Osteocyte (in vitro differentiated cells): ENCODE results near the gene TM4SF18. TPM values are rescaled to one million over a fixed set of nuclear protein-coding genes. Genes with fewer than 3 reads are reported as not detected.
A peak's percentile ranks its signal among the peaks of the same experiment; 100 is the strongest.

Experiments
- DNase-seq: peaks from one replicate; pipeline ENCODE4 v3.0.0; 2021; ENCODE audit warnings: mixed read lengths; ENCODE audit not compliant: unreplicated experiment; ENCODE audit errors: extremely low spot score
- H3K27ac Mint-ChIP-seq: one replicate; pipeline ENCODE4 v1.8.0; 2021; ENCODE audit warnings: mild to moderate bottlenecking, mixed read lengths; ENCODE audit not compliant: unreplicated experiment
- H3K27me3 Mint-ChIP-seq: one replicate; pipeline ENCODE4 v1.8.0; 2021; ENCODE audit warnings: mixed read lengths; ENCODE audit not compliant: unreplicated experiment
- H3K36me3 Mint-ChIP-seq: one replicate; pipeline ENCODE4 v1.8.0; 2021; ENCODE audit warnings: mixed read lengths; ENCODE audit not compliant: unreplicated experiment
- H3K4me1 Mint-ChIP-seq: one replicate; pipeline ENCODE4 v1.8.0; 2021; ENCODE audit warnings: mixed read lengths; ENCODE audit not compliant: unreplicated experiment
- H3K4me3 Mint-ChIP-seq: one replicate; pipeline ENCODE4 v1.8.0; 2021; ENCODE audit warnings: mild to moderate bottlenecking, moderate library complexity, mixed read lengths; ENCODE audit not compliant: unreplicated experiment
- H3K9me3 Mint-ChIP-seq: one replicate; pipeline ENCODE4 v1.8.0; 2021; ENCODE audit warnings: mixed read lengths; ENCODE audit not compliant: unreplicated experiment
- CTCF ChIP-seq: fragments of 200-600 bp; sonication (generic); IDR thresholded peaks from 2 replicates; pipeline ENCODE4 v1.5.0; 2021; ENCODE audit warnings: antibody characterized with exemption, mild to moderate bottlenecking, moderate library complexity
- total RNA-seq: library from RNA; stranded (reverse); gene quantifications from 2 replicates; pipeline ENCODE4 v1.2.1, GENCODE V29; 2021

TM4SF18 gene
- total RNA-seq, 1 donor from 2014 or later: 2.2 TPM

GRCh38 chr3:149378478-149379309, 45.3 kb upstream of the TM4SF18 start:
- H3K27ac Mint-ChIP-seq: peak overlapping the region; percentile 87
- no peaks in the 10 kb centered on the region for H3K9me3 Mint-ChIP-seq
- no peak for TF ChIP-seq CTCF
- no peaks in the 10 kb centered on the region for H3K27me3 Mint-ChIP-seq
- H3K4me3 Mint-ChIP-seq: no peak overlapping the region
- no peak for DNase-seq
- H3K4me1 Mint-ChIP-seq: peaks cover 67% of the 10 kb centered on the region
- peaks cover 8% of the 10 kb centered on the region for H3K36me3 Mint-ChIP-seq

DNA sequence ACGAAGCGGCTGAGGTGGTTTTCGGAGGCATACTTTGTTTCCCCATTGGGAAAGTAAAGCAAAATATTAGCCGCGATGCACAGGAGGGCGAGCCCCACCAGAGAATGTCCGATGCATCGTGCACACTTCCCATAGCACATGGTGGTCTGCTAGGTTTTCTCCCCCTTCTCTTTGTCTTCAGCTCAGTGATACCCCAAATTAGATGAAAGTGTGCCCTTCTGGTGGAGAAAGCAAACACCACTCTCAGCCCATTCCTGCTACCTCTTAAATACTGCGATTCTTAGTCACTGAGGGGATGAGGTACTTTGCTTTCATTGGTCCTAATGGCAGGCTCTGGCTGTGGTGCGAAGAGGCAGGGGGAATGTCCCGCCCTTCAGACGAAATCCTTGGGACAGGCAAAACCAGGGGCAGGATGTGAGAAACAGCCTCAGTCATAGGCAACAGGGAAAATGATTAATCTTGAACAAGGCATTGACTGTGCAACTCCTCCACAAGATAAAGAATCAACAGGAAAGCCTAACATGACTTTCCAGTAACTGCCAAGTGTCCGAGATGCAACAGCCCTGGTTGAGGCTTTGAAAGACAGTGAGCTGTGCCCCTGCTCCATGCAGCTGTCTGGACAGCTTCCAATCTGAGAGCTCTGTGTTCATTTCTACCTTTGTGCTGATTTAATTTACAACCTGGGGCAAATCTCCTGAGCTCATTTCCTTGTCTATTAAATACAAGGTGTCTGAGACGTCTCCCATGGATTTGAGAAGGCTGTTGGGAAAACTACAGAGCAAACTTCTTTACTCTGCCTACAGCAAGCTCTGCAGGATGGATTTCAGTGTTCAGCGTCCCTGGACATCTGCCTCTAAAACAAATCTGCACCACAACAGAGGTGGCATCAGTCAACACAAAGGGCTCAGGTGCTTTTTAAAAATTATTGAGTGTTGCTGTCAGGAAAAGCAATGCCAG, 44.2 kb upstream of the TM4SF18 start, which contains the start of gene TM4SF1:
Gene TM4SF1, minus strand, starts transcription at position 242 of the 957 bp plus-strand sequence. Its CDS starts 102 bp downstream, at position 140.
- no peaks in the 10 kb centered on the region for H3K9me3 Mint-ChIP-seq
- H3K4me1 Mint-ChIP-seq: peaks cover 72% of the 10 kb centered on the region
- H3K27ac Mint-ChIP-seq: peak within 1 kb of the TSS; percentile 87
- peaks cover 15% of the 10 kb centered on the region for H3K36me3 Mint-ChIP-seq
- DNase-seq: no peak
- no peaks in the 10 kb centered on the region for H3K27me3 Mint-ChIP-seq
- TF ChIP-seq CTCF: no peak
- peak within 1 kb of the TSS; percentile 78 for H3K4me3 Mint-ChIP-seq

DNA sequence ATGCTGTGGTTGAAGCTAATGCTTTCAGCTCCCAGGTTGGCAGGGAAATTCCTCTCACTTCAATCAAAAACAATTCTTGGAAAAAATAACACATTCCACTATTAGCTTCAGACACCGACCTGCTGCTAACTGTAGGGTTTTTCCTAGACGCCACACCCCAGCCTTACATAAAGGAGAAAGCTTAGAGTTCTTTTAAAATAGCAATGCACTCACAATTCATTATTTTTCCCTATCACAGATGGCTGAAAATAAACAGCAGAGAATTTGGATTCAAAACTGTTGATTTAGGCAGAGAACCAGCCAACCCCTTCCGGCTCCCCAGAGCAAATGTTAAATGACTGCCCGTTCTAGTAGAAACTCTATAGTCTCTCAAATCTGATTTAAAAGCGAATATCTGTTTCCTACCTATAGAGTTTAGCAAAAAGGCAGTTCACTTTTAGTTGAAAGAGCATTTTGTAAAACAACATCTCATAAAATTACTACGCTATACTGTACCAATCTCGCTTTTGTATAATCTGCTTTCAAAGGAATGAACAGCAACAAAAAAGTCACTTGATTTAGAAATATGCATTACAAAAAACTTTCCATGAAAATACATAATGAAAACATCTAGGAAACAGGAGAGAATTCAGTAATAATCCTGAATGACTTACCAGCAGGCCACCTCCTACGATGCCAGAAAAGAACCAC, 43.4 kb upstream of the TM4SF18 start:
- Mint-ChIP-seq H3K36me3 (peaks cover 17% of the 10 kb centered on the region), H3K9me3 (no peaks in the 10 kb centered on the region), H3K27ac (peak overlapping the region; percentile 87), H3K4me1 (peaks cover 65% of the 10 kb centered on the region), H3K27me3 (no peaks in the 10 kb centered on the region), H3K4me3 (peak overlapping the region; percentile 78)
- TF ChIP-seq CTCF: no peak
- no peak for DNase-seq

DNA sequence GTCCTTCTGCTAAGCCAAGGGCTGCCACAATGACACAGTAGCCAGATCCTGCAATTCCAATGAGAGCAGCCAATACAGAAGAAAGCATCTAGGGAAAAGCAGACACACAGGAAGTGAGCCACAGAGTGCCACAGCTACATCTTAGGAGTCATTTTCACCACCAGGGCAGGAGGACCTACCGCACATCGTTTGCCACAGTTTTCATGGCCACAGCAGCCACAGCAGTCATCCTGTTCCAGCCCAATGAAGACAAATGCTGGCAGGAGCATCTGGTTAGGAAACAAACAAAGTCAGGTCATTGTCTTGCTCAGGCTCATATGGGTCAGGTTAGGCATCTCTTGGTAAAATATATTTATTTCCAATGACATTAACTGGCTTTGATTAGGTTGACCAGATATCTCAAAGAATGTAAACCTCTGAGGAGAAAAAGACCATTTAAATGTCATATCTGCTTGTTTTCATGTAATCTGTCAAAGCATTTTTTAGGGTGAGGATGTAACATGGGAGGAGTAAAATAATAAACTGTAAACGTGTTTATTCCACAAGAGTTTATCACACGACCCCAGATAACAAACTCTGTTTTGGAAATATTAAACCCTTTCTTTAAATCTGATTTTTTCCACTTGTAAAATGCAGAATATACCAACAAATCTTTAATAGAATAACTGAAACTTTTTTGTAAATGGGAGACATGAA, 42.2 kb upstream of the TM4SF18 start:
- peak overlapping the region; percentile 68 for H3K4me3 Mint-ChIP-seq
- H3K36me3 Mint-ChIP-seq: peaks cover 21% of the 10 kb centered on the region
- no peak for DNase-seq
- peaks cover 65% of the 10 kb centered on the region for H3K4me1 Mint-ChIP-seq
- H3K27ac Mint-ChIP-seq: peak overlapping the region; percentile 50
- H3K27me3 Mint-ChIP-seq: no peaks in the 10 kb centered on the region
- no peak for TF ChIP-seq CTCF
- H3K9me3 Mint-ChIP-seq: no peaks in the 10 kb centered on the region
